Lower leg skin (tissue), 3 donors: Measurements from ENCODE around the gene BIRC6.

Experiments
- CTCF ChIP-seq, 3 donors: fragments of 450-650 bp; IDR thresholded peaks; one replicate each; pipeline ENCODE4 v1.5.1; 2016; ENCODE audit warnings: antibody characterized with exemption in 3 of 3, mild to moderate bottlenecking in 3 of 3, moderate library complexity in 2 of 3
- POLR2A ChIP-seq, 2 donors: fragments of 450-650 bp; IDR thresholded peaks; one replicate each; pipeline ENCODE4 v1.6.1; 2016 to 2017; ENCODE audit warnings: antibody characterized with exemption in 2 of 2, mild to moderate bottlenecking in 1 of 2, moderate library complexity in 1 of 2

- TF ChIP-seq CTCF (IDR thresholded peaks at IDR 0.05) (no peak), POLR2A (IDR thresholded peaks at IDR 0.05) (no peak)
These were observed 295.9 kb downstream of the BIRC6 start for GRCh38 chr2:32652555-32653209.
